ENCODE results near the gene DNAJC1.

The DNAJC1 gene

GRCh38 chr10:21961847-21962246 is 41.7 kb downstream of the DNAJC1 start:
- no peak for DNase-seq (ENCODE audit: low read depth in 2 of 2, low spot score in 1 of 2)

GRCh38 chr10:21959998-21960397 is 43.5 kb downstream of the DNAJC1 start:
- no peak for DNase-seq (ENCODE audit: low read depth in 2 of 2, low spot score in 1 of 2)

- DNase-seq (ENCODE audit: low read depth in 2 of 2, low spot score in 1 of 2), result no peak
Observed at GRCh38 chr10:21954690-21955089, 48.8 kb downstream of the DNAJC1 start.

GRCh38 chr10:21954132-21954531 is 49.4 kb downstream of the DNAJC1 start:
- DNase-seq (ENCODE audit: low read depth in 2 of 2, low spot score in 1 of 2), result no peak

- no peak for DNase-seq (ENCODE audit: low read depth in 2 of 2, low spot score in 1 of 2)
Observed at GRCh38 chr10:21953585-21954057, 49.9 kb downstream of the DNAJC1 start.

- no peak for DNase-seq (ENCODE audit: low read depth in 2 of 2, low spot score in 1 of 2)
Observed at GRCh38 chr10:21950566-21950965, 53.0 kb downstream of the DNAJC1 start.

GRCh38 chr10:21946946-21947345 is 56.6 kb downstream of the DNAJC1 start:
- no peak for DNase-seq (ENCODE audit: low read depth in 2 of 2, low spot score in 1 of 2)

GRCh38 chr10:21944727-21945386 is 58.7 kb downstream of the DNAJC1 start:
- DNase-seq (ENCODE audit: low read depth in 2 of 2, low spot score in 1 of 2), result no peak

GRCh38 chr10:21943633-21944265 is 59.8 kb downstream of the DNAJC1 start:
- no peak for DNase-seq (ENCODE audit: low read depth in 2 of 2, low spot score in 1 of 2)

- DNase-seq (ENCODE audit: low read depth in 2 of 2, low spot score in 1 of 2), result no peak
Observed at GRCh38 chr10:21935439-21936023, 68.0 kb downstream of the DNAJC1 start.

- no peak for DNase-seq (ENCODE audit: low read depth in 2 of 2, low spot score in 1 of 2)
Observed at GRCh38 chr10:21934307-21934706, 69.2 kb downstream of the DNAJC1 start.

- no peak for DNase-seq (ENCODE audit: low read depth in 2 of 2, low spot score in 1 of 2)
Observed at GRCh38 chr10:21929070-21929469, 74.5 kb downstream of the DNAJC1 start.

- DNase-seq (ENCODE audit: low read depth in 2 of 2, low spot score in 1 of 2), result no peak
Observed at GRCh38 chr10:21927631-21928353, 75.7 kb downstream of the DNAJC1 start.

- DNase-seq (ENCODE audit: low read depth in 2 of 2, low spot score in 1 of 2), result no peak
Observed at GRCh38 chr10:21926949-21927348, 76.6 kb downstream of the DNAJC1 start.

- no peak for DNase-seq (ENCODE audit: low read depth in 2 of 2, low spot score in 1 of 2)
Observed at GRCh38 chr10:21926358-21926925, 77.1 kb downstream of the DNAJC1 start.

- no peak for DNase-seq (ENCODE audit: low read depth in 2 of 2, low spot score in 1 of 2)
Observed at GRCh38 chr10:21925851-21926250, 77.7 kb downstream of the DNAJC1 start.

- DNase-seq (ENCODE audit: low read depth in 2 of 2, low spot score in 1 of 2), result no peak
Observed at GRCh38 chr10:21924511-21924910, 79.0 kb downstream of the DNAJC1 start.

- no peak for DNase-seq (ENCODE audit: low read depth in 2 of 2, low spot score in 1 of 2)
Observed at GRCh38 chr10:21920633-21921032, 82.9 kb downstream of the DNAJC1 start.

GRCh38 chr10:21919906-21920305 is 83.6 kb downstream of the DNAJC1 start:
- no peak for DNase-seq (ENCODE audit: low read depth in 2 of 2, low spot score in 1 of 2)

GRCh38 chr10:21919117-21919516 is 84.4 kb downstream of the DNAJC1 start:
- no peak for DNase-seq (ENCODE audit: low read depth in 2 of 2, low spot score in 1 of 2)

- no peak for DNase-seq (ENCODE audit: low read depth in 2 of 2, low spot score in 1 of 2)
Observed at GRCh38 chr10:21912625-21913024, 90.9 kb downstream of the DNAJC1 start.
